Mesodermal cell (in vitro differentiated cells): ENCODE data around the gene PDZK1IP1.

Experiments
- H3K27ac ChIP-seq: 2 replicates; pipeline ENCODE4 v1.7.0; 2013; ENCODE audit warnings: mild to moderate bottlenecking, low read depth, low read length, moderate library complexity; ENCODE audit not compliant: severe bottlenecking
- H3K36me3 ChIP-seq: 2 replicates; pipeline ENCODE4 v1.7.1; 2013; ENCODE audit warnings: mild to moderate bottlenecking, low read length, moderate library complexity; ENCODE audit not compliant: control insufficient read depth, insufficient read depth
- H3K4me1 ChIP-seq: one replicate; pipeline ENCODE4 v1.7.1; 2013; ENCODE audit warnings: mild to moderate bottlenecking, low read length; ENCODE audit not compliant: insufficient read depth, control insufficient read depth, poor library complexity, severe bottlenecking
- H3K4me3 ChIP-seq: 2 replicates; pipeline ENCODE4 v1.7.0; 2013; ENCODE audit warnings: low read length, control low read depth, mild to moderate bottlenecking; ENCODE audit not compliant: insufficient read depth, poor library complexity, severe bottlenecking; ENCODE audit errors: extremely low read depth
- H3K9me3 ChIP-seq: 2 replicates; pipeline ENCODE4 v1.7.1; 2013; ENCODE audit warnings: mild to moderate bottlenecking, low read length, moderate library complexity; ENCODE audit not compliant: control insufficient read depth
- WGBS, 2 experiments: methylation state at CpG; one replicate each; pipeline ENCODE4 v1.1.5; 2013; ENCODE audit warnings: missing lambda C conversion rate in 2 of 2; ENCODE audit not compliant: insufficient coverage in 2 of 2; 5-methylcytosine and 5-hydroxymethylcytosine counted together

PDZK1IP1 gene

DNA sequence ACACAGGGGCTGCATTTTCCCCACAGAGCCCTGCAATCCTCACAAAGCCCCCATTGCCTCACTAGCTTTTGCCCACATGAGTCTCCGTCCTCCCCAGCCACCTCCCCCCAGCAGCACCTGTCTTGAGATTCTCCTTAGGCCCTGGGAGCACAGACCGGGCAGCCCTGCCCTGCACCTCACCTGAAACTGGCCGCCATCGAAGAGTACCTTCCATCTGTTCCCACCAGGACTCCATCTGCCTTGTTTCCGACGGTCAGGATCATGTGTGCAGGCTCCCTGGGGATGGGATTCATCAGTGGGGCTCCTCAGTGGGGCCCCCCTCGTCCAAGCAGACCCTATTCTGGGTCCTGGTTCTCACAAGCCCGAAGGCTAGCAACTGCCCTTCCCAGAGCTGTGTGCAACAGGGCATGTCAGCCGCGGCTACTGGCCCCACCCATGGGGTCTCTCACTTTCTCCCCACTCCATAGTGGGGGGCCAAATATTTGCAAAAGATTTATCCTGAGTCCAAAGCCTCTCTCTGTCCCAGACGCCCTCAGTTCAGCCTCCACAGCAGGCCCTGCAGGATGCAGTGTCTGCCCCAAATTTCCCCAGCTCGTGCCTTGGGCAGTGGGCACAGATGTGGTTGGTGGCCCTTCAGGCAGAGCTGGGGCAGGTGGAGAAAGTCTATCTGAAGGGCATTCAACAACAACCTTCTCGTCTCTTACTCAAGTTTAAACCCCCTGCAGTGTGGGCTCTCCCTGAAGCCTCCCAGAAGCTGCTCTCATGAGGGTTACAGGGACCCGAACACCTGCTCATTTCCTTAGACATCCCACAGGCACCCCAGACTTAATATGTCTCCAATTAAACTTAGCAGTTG is 4.8 kb downstream of the PDZK1IP1 start:
- Histone ChIP-seq H3K36me3 (no peaks in the 10 kb centered on the region), H3K27ac (no peak overlapping the region), H3K9me3 (no peaks in the 10 kb centered on the region), H3K4me3 (no peak overlapping the region), H3K4me1 (no peaks in the 10 kb centered on the region)
- 87 to 89% methylated on average over 12 to 14 of the region's 14 CpGs for WGBS, 2 experiments

DNA sequence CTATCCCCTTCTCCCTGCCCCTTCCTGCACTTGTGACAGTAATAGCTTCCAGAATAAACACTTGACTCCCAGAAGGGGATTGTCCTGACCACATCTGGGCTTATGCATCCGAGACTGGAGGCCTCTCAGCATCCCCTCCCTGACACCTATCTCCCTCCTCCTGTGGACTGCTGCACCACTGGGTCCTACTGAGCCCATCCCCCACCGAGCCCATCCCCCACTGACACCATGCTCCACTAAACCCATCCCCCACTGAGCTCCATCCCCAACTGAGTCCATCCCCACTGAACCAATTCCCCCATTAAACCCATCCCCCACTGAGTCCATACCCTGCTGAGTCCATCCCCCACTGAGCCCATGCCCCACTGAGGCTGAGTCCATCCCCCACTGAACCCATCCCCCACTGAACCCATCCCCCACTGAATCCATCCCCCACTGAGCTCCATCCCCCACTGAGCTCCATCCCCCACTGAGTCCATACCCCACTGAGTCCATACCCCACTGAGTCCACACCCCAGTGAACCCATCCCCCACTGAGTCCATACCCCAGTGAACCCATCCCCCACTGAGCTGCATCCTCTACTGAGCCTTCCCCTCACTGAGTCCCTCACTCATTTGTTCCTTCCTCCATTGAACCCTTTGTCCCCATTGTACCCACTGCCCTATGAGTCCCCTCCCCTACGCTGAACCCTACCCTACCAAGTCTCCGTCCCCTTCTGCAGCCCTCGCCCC is 5.6 kb downstream of the PDZK1IP1 start:
- no peaks in the 10 kb centered on the region for H3K9me3 ChIP-seq
- WGBS, 2 experiments = 82 to 87% methylated on average over 4 of the region's 5 CpGs
- H3K4me3 ChIP-seq = no peak overlapping the region
- H3K27ac ChIP-seq = no peak overlapping the region
- peaks cover 7% of the 10 kb centered on the region for H3K4me1 ChIP-seq
- H3K36me3 ChIP-seq = no peaks in the 10 kb centered on the region

DNA sequence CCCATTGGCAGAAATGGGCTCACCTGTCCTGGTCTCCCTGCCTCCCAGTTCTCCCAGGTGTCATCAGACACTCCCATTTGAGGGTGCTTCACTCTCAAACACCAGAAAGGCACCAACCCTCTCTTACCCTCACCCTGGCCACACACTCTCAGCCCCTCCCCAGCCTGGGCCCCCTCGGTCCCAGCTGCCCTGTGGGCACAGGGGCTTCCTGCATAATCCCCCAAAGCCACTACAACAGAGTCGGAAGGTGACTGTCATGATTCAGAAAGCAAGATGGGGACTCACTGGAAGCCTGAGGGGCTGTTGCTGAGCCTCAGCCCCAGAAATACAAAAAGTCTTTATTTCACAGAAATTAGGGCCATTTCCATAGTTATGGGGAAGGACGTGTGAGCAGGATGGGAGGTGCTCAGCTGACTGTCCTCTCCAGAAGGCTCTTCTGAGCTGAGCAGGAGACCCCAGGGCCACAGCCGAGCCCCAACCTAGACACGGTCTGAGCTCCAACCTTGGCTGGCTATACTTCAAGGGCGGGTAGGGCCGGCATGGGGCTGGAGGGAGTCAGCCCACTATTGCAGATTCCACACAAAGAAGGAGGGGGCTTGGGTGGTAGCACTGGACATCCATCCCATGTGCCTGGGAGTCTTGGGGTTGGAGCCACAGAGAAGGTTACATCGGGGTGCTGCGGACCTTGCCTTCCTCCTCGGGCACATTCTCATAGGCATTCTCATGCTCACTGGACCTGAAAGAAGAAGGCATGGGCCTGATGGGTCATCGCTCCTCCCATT is 6.3 kb downstream of the PDZK1IP1 start:
- H3K9me3 ChIP-seq = no peaks in the 10 kb centered on the region
- no peak overlapping the region for H3K4me3 ChIP-seq
- peaks cover 7% of the 10 kb centered on the region for H3K4me1 ChIP-seq
- H3K36me3 ChIP-seq = no peaks in the 10 kb centered on the region
- 80 to 88% methylated on average over 7 to 10 of the region's 11 CpGs for WGBS, 2 experiments
- no peak overlapping the region for H3K27ac ChIP-seq

DNA sequence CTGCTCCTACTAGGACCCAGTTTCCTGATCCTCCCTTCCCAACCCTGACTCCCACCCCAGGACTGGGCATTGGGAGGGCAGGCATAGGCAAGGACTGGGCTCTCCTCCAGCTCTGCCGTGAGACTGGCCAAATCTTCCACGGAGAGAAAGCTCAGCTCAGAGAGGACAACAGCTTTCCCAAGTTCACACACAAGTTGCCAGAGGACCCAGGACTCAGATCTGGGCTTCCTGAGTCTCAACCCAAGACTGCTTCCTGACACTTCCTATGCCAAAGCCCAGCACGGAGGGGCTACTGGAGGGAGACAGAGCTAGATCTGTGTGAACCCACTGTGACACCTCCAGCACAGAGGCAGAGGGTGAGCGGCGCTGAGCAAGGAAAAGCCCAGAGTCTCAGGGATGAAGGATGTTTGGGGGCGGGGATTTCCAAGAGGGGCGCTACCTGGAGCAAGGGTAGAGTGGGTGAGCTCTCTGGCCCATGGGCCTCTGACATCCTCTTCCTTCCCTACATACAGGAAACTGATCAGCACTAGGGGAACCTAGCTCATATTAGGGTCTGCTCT is 7.1 kb downstream of the PDZK1IP1 start:
- Histone ChIP-seq H3K27ac (no peak overlapping the region), H3K36me3 (no peaks in the 10 kb centered on the region), H3K4me1 (peaks cover 7% of the 10 kb centered on the region), H3K4me3 (no peak overlapping the region), H3K9me3 (no peaks in the 10 kb centered on the region)
- 86 to 90% methylated on average over 2 to 6 of the region's 7 CpGs for WGBS, 2 experiments

DNA sequence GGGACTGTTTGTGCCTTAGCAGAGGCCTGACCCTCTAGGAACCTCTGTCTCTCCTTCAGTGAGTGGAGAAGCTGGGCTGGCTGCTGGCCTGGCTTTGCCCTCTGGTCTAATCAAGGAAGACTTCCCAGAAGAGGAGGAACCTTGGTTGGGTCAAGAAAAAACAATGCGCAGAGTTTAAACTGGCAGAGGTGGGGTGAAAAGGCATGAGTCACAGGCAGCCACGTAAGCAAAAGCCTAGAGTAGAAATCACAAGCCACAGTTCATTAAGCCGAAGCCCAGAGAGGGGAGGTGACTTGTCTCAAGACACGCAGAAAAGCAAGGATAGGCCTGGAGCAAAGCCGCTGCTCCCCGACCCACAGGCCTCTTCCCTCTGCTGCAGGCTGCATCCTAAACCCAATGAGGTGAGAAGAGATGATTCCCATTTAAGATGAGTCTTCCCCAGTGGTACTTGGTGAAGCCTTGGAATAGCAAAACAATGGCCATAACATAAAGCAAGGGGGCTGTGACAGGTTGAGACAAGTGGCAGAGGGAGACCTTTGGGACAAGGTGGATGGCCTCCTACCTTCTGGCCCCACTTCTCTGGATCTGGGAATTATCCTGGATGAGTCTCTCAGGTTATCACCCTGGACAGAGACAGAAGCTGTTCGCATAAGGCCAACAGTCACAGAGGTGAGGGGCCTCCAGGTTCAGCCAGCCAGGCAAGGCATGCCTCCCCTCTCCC is 7.7 kb downstream of the PDZK1IP1 start:
- Histone ChIP-seq H3K27ac (no peak overlapping the region), H3K9me3 (no peaks in the 10 kb centered on the region), H3K36me3 (no peaks in the 10 kb centered on the region), H3K4me1 (peaks cover 7% of the 10 kb centered on the region), H3K4me3 (no peak overlapping the region)
- 63 to 81% methylated on average over 2 to 5 of the region's 7 CpGs for WGBS, 2 experiments

DNA sequence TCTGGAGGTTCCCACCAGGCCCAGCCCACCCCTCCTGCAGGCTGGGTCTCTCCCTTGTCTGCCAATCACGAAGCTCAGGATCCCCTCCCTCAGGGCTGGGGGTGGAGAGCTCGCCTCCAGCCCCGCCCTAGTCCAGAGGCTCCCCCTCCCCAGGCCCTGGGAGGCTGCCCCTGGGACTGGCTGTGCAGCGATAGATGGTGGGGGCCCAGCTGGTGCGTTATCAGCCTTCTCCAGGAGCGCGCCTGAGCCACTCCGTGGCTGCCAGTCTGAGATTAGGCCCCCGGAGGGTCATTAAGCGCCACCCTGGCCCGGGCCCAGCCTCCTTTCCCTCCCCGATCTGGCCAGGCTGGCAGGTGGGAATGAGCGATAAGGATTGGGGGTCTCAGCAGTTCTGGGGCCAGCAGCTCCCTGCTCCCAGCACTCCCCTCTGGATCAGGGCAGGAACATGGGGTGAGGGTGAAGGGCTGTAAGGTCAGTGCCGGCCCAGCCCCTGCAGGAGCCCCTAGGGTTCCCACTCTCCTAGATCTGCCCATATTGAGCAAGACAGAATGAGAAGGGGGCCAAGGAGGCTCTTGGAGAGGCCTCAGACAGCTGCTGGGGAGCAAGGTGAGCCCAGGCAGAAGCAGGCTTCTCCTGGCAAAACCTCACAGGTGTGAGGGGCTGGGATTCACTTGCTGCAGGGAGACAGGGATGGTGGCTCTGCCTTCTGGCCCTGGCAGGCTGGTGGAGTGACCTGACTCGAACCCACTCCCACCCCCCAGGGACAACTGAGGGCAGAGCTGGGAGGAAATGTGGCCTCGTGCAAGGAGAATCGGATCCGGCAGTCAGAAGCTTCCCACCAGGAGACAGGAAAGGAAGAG is 8.5 kb downstream of the PDZK1IP1 start:
- Histone ChIP-seq H3K9me3 (no peaks in the 10 kb centered on the region), H3K4me3 (no peak overlapping the region), H3K36me3 (no peaks in the 10 kb centered on the region), H3K4me1 (peaks cover 7% of the 10 kb centered on the region), H3K27ac (no peak overlapping the region)
- WGBS, 2 experiments = 63 to 66% methylated on average over 13 of the region's 18 CpGs

DNA sequence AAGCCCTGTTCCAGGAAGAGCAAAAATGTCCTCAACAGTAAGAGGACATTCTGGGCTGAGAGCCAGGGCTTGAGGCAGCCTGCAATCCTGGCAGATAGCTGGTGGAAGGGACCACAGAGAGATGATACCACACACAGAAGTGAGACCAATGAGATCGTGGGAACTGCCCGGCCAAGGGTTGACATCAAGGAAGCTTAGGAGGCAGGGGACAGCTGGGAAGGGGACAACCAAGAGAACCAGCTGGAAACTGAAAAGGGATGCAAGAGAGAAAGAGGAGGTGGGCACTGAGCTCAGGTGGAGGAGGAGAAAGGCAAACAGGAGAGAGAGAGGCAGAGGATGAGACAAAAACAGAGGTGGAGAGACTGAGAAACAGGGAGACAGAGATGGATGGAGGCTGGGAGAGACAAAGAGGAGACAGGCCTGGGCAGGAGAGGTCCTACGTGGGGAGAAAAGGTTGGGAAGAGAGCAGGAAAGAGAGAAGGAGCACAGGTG is 9.2 kb downstream of the PDZK1IP1 start:
- Histone ChIP-seq H3K27ac (no peak overlapping the region), H3K36me3 (no peaks in the 10 kb centered on the region), H3K4me3 (no peak overlapping the region), H3K4me1 (peaks cover 7% of the 10 kb centered on the region), H3K9me3 (no peaks in the 10 kb centered on the region)
- 67 to 68% methylated on average over 3 of the region's 3 CpGs for WGBS, 2 experiments

DNA sequence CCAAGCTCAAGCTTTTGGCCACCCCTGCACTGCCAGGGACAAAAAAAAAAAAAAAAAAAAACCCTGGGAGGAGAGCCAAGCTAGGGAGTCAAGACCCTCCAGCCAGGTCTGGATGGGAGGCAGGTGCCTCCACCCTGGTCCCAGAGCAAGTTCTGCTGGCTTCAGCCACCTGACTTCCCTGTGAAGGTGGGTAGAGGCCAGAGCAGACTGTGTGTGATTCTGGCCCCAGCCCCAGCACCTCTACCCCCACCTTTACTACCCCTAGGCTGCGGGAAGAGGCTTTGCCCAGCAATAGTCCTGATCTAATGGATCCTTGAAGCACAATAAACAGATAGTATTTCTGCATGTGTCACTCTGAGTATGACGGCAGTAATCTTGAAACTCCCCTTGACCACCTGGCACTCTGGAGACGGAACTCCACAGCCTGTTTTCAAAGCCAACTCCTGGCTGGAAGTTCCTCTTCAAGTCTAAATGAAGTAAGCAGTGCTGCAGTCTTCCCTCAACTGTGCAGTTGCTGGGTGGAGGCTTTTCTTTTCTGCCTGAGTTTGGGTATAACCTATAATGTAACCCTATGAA is 9.8 kb downstream of the PDZK1IP1 start:
- H3K9me3 ChIP-seq = no peaks in the 10 kb centered on the region
- 90 to 96% methylated on average over 2 to 3 of the region's 3 CpGs for WGBS, 2 experiments
- no peak overlapping the region for H3K27ac ChIP-seq
- peaks cover 7% of the 10 kb centered on the region for H3K4me1 ChIP-seq
- H3K4me3 ChIP-seq = no peak overlapping the region
- no peaks in the 10 kb centered on the region for H3K36me3 ChIP-seq
